Retinal pigment epithelial cell (primary cell): ENCODE results near the gene SAMHD1.
A peak's percentile ranks its signal among the peaks of the same experiment; 100 is the strongest.
"Not testable (repeated sequence)": the region's sequence is repeated elsewhere in the genome, so short reads cannot be mapped to it uniquely, and the experiment has no call there.

Source experiments
- DNase-seq: peaks from one replicate; pipeline ENCODE4 v3.0.0-alpha.2; 2010; ENCODE audit warnings: low read depth
- H3K4me3 ChIP-seq: 2 replicates; pipeline ENCODE4 v1.5.1; 2011; ENCODE audit warnings: mild to moderate bottlenecking, low read length, control low read depth, moderate library complexity
- TF ChIP-seq, protein P1 (sequence below): conservative IDR thresholded peaks from 2 replicates; pipeline ENCODE4 v1.5.1; 2011; ENCODE audit warnings: low read depth, low read length, control low read depth, inconsistent platforms

The SAMHD1 gene

DNA sequence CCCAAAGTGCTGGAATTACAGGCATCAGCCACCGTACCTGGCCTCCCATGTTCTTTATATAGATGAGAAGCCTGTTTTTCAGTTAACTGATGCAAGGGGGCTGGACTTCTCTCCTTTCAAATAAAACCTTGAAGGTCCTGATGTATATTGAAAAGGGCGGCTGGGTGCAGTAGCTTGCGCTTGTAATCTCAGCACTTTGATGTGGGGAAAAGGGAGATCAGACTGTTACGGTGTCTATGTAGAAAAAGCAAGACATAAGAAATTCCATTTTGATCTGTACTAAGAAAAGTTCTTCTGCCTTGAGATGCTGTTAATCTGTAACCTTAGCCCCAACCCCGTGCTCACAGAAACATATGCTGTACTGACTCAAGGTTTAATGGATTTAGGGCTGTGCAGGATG, 16.1 kb upstream of the SAMHD1 start:
- H3K4me3 ChIP-seq = no peak overlapping the region
- TF ChIP-seq, protein P1, sequence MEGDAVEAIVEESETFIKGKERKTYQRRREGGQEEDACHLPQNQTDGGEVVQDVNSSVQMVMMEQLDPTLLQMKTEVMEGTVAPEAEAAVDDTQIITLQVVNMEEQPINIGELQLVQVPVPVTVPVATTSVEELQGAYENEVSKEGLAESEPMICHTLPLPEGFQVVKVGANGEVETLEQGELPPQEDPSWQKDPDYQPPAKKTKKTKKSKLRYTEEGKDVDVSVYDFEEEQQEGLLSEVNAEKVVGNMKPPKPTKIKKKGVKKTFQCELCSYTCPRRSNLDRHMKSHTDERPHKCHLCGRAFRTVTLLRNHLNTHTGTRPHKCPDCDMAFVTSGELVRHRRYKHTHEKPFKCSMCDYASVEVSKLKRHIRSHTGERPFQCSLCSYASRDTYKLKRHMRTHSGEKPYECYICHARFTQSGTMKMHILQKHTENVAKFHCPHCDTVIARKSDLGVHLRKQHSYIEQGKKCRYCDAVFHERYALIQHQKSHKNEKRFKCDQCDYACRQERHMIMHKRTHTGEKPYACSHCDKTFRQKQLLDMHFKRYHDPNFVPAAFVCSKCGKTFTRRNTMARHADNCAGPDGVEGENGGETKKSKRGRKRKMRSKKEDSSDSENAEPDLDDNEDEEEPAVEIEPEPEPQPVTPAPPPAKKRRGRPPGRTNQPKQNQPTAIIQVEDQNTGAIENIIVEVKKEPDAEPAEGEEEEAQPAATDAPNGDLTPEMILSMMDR = no peak
- no peak for DNase-seq

DNA sequence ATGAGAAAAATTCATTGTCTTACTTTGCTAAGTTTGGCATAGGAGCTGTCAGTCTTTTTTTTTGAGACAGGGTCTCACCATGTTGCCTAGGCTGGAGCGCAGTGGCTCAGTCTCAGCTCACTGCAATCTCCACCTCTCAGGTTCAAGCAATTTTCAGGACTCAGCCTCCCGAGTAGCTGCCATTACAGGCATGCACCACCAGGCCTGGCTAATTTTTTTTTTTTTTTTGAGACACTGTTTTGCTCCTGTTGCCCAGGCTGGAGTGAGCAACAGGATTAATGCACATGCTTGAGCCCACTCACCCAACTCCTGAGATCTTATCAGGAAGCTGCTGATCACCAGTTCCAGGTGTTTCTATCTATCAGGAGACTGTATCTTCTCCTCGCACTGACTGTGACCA, 15.5 kb upstream of the SAMHD1 start:
- not testable (repeated sequence) for DNase-seq
- TF ChIP-seq, protein P1 = peak; percentile 3

DNA sequence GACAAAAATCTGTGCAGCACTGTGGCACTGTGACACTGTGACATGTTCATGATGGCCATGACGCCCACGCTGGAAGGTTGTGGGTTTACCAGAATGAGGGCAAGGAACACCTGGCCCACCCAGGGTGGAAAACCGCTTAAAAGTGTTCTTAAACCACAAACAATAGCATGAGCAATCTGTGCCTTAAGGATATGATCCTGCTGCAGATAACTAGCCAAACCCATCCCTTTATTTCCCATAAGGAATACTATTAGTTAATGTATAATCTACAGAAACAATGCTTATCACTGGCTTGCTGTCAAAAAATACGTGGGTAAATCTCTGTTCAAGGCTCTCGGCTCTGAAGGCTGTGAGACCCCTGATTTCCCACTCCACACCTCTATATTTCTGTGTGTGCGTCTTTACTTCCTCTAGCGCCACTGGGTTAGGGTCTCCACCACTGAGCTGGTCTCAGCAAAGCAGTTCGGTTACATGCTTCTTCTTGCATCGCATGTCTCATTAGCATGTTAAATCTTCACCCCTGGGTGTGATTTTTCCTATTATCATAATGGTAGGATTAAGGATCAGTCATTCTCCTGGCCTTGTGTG, 10.9 kb upstream of the SAMHD1 start:
- not testable (repeated sequence) for DNase-seq, H3K4me3 ChIP-seq

More for the DNA sequence above, 15.5 kb upstream of the SAMHD1 start:
- not testable (repeated sequence) for H3K4me3 ChIP-seq

- TF ChIP-seq, protein P1 = no peak
- DNase-seq = no peak
- H3K4me3 ChIP-seq = no peak overlapping the region
Measured at GRCh38 chr20:36959242-36959641, 7.7 kb upstream of the SAMHD1 start.

GRCh38 chr20:36957875-36958667, 6.6 kb upstream of the SAMHD1 start:
- no peak for DNase-seq
- TF ChIP-seq, protein P1 = no peak
- no peak overlapping the region for H3K4me3 ChIP-seq

- no peak for DNase-seq
- H3K4me3 ChIP-seq = no peak overlapping the region
- TF ChIP-seq, protein P1 = no peak
Measured at GRCh38 chr20:36956674-36957073, 5.2 kb upstream of the SAMHD1 start.

GRCh38 chr20:36956016-36956415, 4.5 kb upstream of the SAMHD1 start:
- TF ChIP-seq, protein P1 = no peak
- DNase-seq = no peak

More at GRCh38 chr20:36956016-36956415, 4.5 kb upstream of the SAMHD1 start:
- no peak overlapping the region for H3K4me3 ChIP-seq
